Left lobe of liver (tissue), 2 donors: ENCODE measurements around the gene FCRLA. TPM values are rescaled to one million over a fixed set of nuclear protein-coding genes. Genes with fewer than 3 reads are reported as not detected.

Source experiments
- ATAC-seq: fragments of 200-7000 bp; cut with Tn5 transposase; one replicate; pipeline ENCODE4 v1.9.1; 2020; ENCODE audit warnings: mild to moderate bottlenecking, moderate library complexity
- DNase-seq: peaks from one replicate; pipeline ENCODE4 v3.0.0-alpha.2; 2020; ENCODE audit warnings: low spot score
- total RNA-seq: library from RNA; stranded (reverse); gene quantifications from one replicate; pipeline ENCODE4 v1.2.1, GENCODE V29; 2021
- donor health status: DM: no; HTN: no; CAD: no; lungs with moderate emphysema.
- donor health status: DM: no; HTN: yes; CAD: no.

Gene FCRLA
- total RNA-seq, 1 donor from 2014 or later: not detected

GRCh38 chr1:161730050-161730564, 23.1 kb downstream of the FCRLA start:
- no peak for DNase-seq
- ATAC-seq: no peak

- no peak for DNase-seq
- ATAC-seq: no peak
Measured at GRCh38 chr1:161731241-161731640, 24.2 kb downstream of the FCRLA start.

- no peak for DNase-seq
- no peak for ATAC-seq
Measured at GRCh38 chr1:161731981-161732718, 25.1 kb downstream of the FCRLA start.

GRCh38 chr1:161733526-161733925, 26.5 kb downstream of the FCRLA start:
- no peak for ATAC-seq
- DNase-seq: no peak

- no peak for DNase-seq
- no peak for ATAC-seq
Measured at GRCh38 chr1:161735837-161736236, 28.8 kb downstream of the FCRLA start.

GRCh38 chr1:161736335-161736969, 29.4 kb downstream of the FCRLA start:
- DNase-seq (no peak), ATAC-seq (no peak)

GRCh38 chr1:161737625-161738024, 30.6 kb downstream of the FCRLA start:
- no peak for DNase-seq
- ATAC-seq: no peak

GRCh38 chr1:161738627-161739287, 31.7 kb downstream of the FCRLA start:
- no peak for DNase-seq
- ATAC-seq: peak; percentile 75

- ATAC-seq: no peak
Measured at GRCh38 chr1:161739865-161740566, 33.0 kb downstream of the FCRLA start.

GRCh38 chr1:161740921-161741320, 33.9 kb downstream of the FCRLA start:
- ATAC-seq (no peak), DNase-seq (no peak)

More at GRCh38 chr1:161739865-161740566, 33.0 kb downstream of the FCRLA start:
- no peak for DNase-seq

- ATAC-seq: no peak
- no peak for DNase-seq
Measured at GRCh38 chr1:161743231-161743630, 36.2 kb downstream of the FCRLA start.

- ATAC-seq (no peak), DNase-seq (no peak)
Measured at GRCh38 chr1:161747801-161748200, 40.8 kb downstream of the FCRLA start.

GRCh38 chr1:161749509-161750407, 42.7 kb downstream of the FCRLA start, which contains the start of gene DUSP12:
Gene DUSP12, plus strand, starts transcription at chr1:161749786. Its CDS starts 16 bp downstream, at chr1:161749802.
- peak; percentile 90 for DNase-seq
- peak; percentile 99 for ATAC-seq

- ATAC-seq (peak; percentile 59), DNase-seq (no peak)
Measured at GRCh38 chr1:161763522-161764098, 56.6 kb downstream of the FCRLA start.

Other genes starting within 250 kb of the FCRLA start
- 4.0 TPM for gene FCGR2A, start 201.8 kb upstream of the FCRLA start, total RNA-seq
- 0.48 TPM for gene HSPA6, start 182.7 kb upstream of the FCRLA start, total RNA-seq
- 25.2 TPM for gene FCGR3A, start 157.4 kb upstream of the FCRLA start, total RNA-seq
- gene FCGR3B, start 76.1 kb upstream of the FCRLA start, total RNA-seq: 1.9 TPM
- gene FCGR2B, start 44.1 kb upstream of the FCRLA start, total RNA-seq: 14.9 TPM
- 0.53 TPM for gene FCRLB, start 14.3 kb downstream of the FCRLA start, total RNA-seq
- 4.8 TPM for gene DUSP12, start 42.6 kb downstream of the FCRLA start, total RNA-seq
- 14.4 TPM for gene ATF6, start 59.1 kb downstream of the FCRLA start, total RNA-seq